ENCODE data around the gene SNX7. TPM values are rescaled to one million over a fixed set of nuclear protein-coding genes. Genes with fewer than 3 reads are reported as not detected.

Gene SNX7
- total and polyA plus RNA-seq, 9 of the 15 experiments (the other 6 are each of a cell fraction or from before 2014, with no cell fraction given): 0.09 TPM; not detected in 8

DNA sequence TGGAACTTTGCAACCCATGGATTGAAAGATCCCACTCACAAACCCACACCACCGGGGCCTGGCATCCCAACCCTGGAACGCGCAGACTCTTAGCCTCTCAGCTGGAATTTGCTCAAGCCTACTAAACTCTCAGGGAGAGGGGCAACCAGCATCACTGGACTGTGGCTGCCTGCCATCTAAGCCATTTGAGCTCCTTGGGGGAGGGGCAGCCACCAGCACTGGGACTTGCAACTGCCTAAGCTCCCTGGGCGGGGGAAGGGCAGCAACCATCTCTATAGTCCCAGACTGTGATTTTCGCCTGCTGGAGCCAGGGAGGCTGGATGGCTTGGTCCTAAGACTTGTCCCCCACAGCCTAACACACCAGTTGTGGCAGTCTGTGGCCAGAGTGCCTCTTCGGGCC lies 122.3 kb downstream of the SNX7 start:
- ATAC-seq: no peak
- H3K4me3 ChIP-seq: no peak overlapping the region
- no peaks in the 10 kb centered on the region for H4K20me1 ChIP-seq (replicated peaks; ENCODE audit: control insufficient read depth, insufficient read depth, low read length)
- no peaks in the 10 kb centered on the region for H3K4me1 ChIP-seq (replicated peaks in 1 of 2; ENCODE audit: control insufficient read depth in 2 of 2, insufficient read depth in 2 of 2, low read length in 2 of 2)
- H3K27me3 ChIP-seq (ENCODE audit: control insufficient read depth in 2 of 2, insufficient read depth in 2 of 2, low read length in 2 of 2): no peaks in the 10 kb centered on the region
- no peak overlapping the region for H3K27ac ChIP-seq (ENCODE audit: extremely low read depth, low read depth, low read length)
- H3K9me3 ChIP-seq (replicated peaks; ENCODE audit: control insufficient read depth, insufficient read depth, low read depth, low read length): no peaks in the 10 kb centered on the region
- BruUV-seq (replicated peaks): no TSS peak
- DNase-seq (ENCODE audit: extremely low read depth in 1 of 4, low spot score in 3 of 4): no peak
- no peak overlapping the region for H2AFZ ChIP-seq (ENCODE audit: low read depth, low read length)
- H3K36me3 ChIP-seq (ENCODE audit: control insufficient read depth, insufficient read depth, low read length): no peaks in the 10 kb centered on the region
- in situ Hi-C loops (cut with MboI) (no loop called here), intact Hi-C loops (cut with micrococcal nuclease) (no loop called here)
- ChIA-PET POLR2A (no interaction called here), CTCF (ENCODE audit: low intra/inter-chr PET ratio) (no interaction called here)
- WGBS (ENCODE audit: insufficient coverage, low coverage, missing lambda C conversion rate): 0% methylated on average over 6 of the region's 6 CpGs
- no peak for FAIRE-seq
- no peaks in the 10 kb centered on the region for H3K9me1 ChIP-seq (ENCODE audit: control insufficient read depth, insufficient read depth, low read length)
- H3K4me2 ChIP-seq (ENCODE audit: insufficient read depth, low read length): no peak overlapping the region
- H3K79me2 ChIP-seq (ENCODE audit: control insufficient read depth, insufficient read depth, low read length): no peaks in the 10 kb centered on the region
- no peak overlapping the region for H3K9ac ChIP-seq (ENCODE audit: insufficient read depth in 1 of 2, low read depth in 2 of 2, low read length in 2 of 2)
- TF ChIP-seq ZNF24 (IDR thresholded peaks at IDR 0.05) (no peak), PML (IDR thresholded peaks at IDR 0.05; ENCODE audit: low read length) (no peak), POLR2AphosphoS2 (IDR thresholded peaks at IDR 0.05; ENCODE audit: low read length) (no peak), TCF7L2 (IDR thresholded peaks at IDR 0.05; ENCODE audit: low read depth, low read length) (no peak), PBX2 (CRISPR knock-in tag; IDR thresholded peaks at IDR 0.05; ENCODE audit: low read depth) (no peak), PBX2 (tag; conservative IDR thresholded peaks at IDR 0.05; ENCODE audit: low read depth) (no peak), ATF3 (IDR thresholded peaks at IDR 0.05) (no peak), ATF3 (CRISPR knock-in tag; conservative IDR thresholded peaks at IDR 0.05) (no peak), CHD1 (IDR thresholded peaks at IDR 0.05; ENCODE audit: low read length) (no peak), SMARCB1 (IDR thresholded peaks at IDR 0.05; ENCODE audit: insufficient read length, low read depth) (no peak), ZNF444 (CRISPR knock-in tag; IDR thresholded peaks at IDR 0.05) (no peak), CBX2 (IDR thresholded peaks at IDR 0.05; ENCODE audit: insufficient read depth, low read length, poor library complexity, severe bottlenecking) (no peak), EP400 (IDR thresholded peaks at IDR 0.05) (no peak)
- TF ChIP-seq, protein P1, sequence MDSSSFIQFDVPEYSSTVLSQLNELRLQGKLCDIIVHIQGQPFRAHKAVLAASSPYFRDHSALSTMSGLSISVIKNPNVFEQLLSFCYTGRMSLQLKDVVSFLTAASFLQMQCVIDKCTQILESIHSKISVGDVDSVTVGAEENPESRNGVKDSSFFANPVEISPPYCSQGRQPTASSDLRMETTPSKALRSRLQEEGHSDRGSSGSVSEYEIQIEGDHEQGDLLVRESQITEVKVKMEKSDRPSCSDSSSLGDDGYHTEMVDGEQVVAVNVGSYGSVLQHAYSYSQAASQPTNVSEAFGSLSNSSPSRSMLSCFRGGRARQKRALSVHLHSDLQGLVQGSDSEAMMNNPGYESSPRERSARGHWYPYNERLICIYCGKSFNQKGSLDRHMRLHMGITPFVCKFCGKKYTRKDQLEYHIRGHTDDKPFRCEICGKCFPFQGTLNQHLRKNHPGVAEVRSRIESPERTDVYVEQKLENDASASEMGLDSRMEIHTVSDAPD (CRISPR knock-in tag; IDR thresholded peaks at IDR 0.05): no peak
- TF ChIP-seq, protein P2, sequence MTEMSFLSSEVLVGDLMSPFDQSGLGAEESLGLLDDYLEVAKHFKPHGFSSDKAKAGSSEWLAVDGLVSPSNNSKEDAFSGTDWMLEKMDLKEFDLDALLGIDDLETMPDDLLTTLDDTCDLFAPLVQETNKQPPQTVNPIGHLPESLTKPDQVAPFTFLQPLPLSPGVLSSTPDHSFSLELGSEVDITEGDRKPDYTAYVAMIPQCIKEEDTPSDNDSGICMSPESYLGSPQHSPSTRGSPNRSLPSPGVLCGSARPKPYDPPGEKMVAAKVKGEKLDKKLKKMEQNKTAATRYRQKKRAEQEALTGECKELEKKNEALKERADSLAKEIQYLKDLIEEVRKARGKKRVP (CRISPR knock-in tag; IDR thresholded peaks at IDR 0.05): no peak
